Breast epithelium (tissue), 3 donors: Measurements from ENCODE around the gene PFKL.

ENCODE experiments used
- CTCF ChIP-seq, 3 donors: fragments of 450-650 bp; IDR thresholded peaks; one replicate each; pipeline ENCODE4 v1.5.1; 2016 to 2017; ENCODE audit warnings: antibody characterized with exemption in 3 of 3, mild to moderate bottlenecking in 3 of 3, moderate library complexity in 3 of 3
- POLR2A ChIP-seq: fragments of 450-650 bp; IDR thresholded peaks from one replicate; pipeline ENCODE4 v1.6.1; 2016; ENCODE audit warnings: antibody characterized with exemption, mild to moderate bottlenecking, moderate library complexity
- POLR2AphosphoS5 ChIP-seq, 3 donors: sonication (generic); formaldehyde crosslinking; IDR thresholded peaks; one replicate each; pipeline ENCODE4 v1.6.1; 2017; ENCODE audit warnings: antibody characterized with exemption in 3 of 3

- TF ChIP-seq CTCF (IDR thresholded peaks at IDR 0.05) (no peak), POLR2A (no peak), POLR2AphosphoS5 (IDR thresholded peaks at IDR 0.05) (no peak)
Measured at GRCh38 chr21:44348861-44349260, 49.0 kb downstream of the PFKL start.
